Measurements from ENCODE around the gene MRPS18A.

Gene MRPS18A

GRCh38 chr6:43630980-43631619 is 56.5 kb downstream of the MRPS18A start:
- DNase-seq = no peak

- DNase-seq = peak; percentile 95
These were observed 57.9 kb downstream of the MRPS18A start for GRCh38 chr6:43629505-43630300.

DNA sequence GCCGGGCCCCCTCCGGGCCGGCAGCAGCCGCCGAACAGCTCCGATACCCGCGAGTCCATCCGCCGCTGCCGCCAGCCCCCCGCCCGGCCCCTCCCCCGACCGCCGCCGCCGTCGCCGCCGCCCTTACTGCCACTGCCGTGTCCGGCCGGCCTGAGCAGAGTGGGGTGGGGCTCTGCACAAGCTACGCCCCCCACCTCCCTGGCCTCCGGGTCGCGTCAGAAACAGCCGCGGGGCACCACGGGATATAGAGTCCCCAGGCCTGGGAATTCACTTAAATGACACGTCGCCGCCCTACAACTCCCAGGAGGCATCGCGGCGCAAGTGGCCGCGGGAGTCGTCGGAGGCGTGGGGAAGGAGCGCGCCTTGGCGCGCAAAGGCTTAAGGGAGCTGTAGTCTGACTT is 58.5 kb downstream of the MRPS18A start, which contains the start of gene GTPBP2:
Gene GTPBP2, minus strand, starts transcription at position 161 of the 401 bp plus-strand sequence. Its CDS starts 102 bp downstream, at position 59.
- DNase-seq = peak; percentile 99

- peak; percentile 40 for DNase-seq
These were observed 59.0 kb downstream of the MRPS18A start for GRCh38 chr6:43628393-43629103.

- DNase-seq = no peak
These were observed 60.4 kb downstream of the MRPS18A start for GRCh38 chr6:43627008-43627825.

DNA sequence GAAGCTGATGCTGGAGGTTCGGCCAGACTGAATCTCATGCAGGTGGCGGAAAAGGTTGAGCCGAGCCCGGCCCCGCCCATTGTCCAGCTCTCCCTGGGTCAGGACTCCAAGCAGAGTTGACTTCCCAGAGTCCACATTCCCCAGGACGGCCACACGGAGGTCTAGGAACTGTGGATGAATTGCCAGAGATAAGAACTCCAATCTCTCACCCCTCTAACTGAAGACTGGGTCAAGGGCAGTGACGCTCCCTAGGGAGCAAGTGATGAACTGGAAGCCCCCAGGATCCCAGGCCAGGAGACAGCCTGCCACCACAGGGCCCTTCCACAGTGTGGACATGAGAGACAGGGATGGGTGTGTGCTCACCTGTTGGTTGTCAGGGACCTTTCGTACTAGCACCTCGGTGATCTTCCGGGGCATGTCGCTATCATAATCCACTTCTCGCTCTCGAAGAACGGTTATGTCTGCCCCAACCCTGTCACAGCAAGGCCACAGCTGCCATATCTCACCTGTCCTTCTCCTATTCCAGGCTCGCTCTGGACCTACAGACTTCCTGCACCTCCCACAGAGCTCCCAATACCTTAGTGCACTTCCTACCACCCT is 62.1 kb downstream of the MRPS18A start:
- no peak for DNase-seq

DNA sequence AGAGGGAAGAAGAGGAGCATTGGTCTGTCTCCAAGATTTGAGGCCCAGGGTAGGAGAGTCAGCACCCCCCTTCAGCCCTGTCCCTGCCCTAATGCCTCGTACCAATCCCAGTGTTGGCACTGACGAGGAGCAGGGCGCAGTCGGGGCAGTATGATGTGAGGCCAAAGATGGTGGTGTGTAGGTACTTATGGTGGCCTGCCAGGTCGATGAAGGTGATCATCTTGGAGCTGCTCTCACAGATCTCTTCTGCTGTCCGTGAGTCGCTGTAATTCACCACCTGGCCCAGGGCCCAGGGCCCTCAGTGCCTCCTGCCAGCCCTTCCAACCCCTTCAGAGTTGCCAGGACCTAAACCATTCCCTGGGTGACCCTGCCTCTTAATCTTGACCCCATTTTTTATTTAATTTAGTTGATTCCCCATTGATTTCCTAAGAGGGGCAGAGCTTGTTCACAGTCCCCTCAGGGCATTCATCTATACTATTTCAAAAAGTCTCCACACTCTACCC is 62.8 kb downstream of the MRPS18A start:
- no peak for DNase-seq

DNA sequence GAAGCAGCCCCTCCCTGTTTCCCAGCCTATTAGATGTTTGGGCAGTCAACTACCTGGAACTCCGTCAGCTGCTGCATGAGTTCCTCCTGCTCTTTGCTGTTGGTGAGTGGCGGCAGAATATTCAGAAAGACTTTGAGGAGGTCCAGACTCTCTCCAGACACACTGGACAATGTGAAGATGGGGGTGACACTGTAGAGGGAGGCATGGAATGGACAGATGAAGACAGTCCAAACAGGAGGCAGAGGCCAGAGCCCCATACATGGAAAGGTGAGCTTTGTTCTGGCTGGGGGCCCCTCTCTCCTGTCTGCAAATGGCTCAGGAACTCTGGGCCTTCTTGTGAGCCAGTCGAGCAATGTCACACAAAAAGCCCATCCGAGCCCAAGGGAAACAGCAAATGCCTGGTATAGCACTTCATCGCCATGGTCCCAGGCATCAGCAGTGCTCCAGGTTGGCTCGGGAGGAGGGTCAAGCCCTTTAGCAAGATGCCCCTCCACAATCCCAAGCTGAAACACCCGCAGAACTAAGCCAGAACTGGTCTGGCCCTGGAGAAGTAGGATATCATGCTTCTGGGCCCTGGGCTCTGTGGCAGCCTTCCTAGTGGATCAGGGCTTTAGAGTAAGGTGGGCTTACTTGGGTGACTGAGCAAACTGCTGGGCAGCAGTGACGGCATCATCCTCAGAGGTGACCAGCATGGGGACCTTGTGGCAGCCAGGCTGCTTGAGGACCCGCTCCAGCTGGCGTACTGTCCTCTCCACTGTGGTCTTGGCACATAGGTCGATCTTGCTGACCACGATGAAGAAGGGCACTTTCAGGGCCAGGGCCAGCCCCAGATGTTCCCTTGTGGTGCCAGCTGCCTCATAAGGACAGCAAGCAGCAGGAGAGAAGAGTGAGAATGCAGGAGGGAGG is 63.5 kb downstream of the MRPS18A start:
- no peak for DNase-seq

DNA sequence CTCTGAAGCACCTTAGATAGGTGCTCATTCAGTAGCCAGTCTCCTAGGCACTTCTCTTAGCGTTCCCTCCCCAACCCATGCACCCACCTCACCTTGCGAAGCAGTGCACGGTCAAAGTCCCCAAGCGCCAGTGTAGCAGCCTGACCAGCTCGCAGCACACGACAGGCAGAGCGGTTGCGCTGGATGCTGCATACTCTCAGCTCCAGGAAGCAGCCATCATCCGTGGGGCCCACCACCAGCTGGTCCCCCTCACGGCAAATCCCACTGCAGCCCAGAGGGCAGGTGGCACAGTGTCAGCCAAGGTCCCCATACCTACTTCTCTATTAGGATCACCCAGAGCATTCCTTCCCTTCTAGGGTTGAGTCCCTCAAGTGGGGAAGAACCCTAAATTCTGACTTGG is 65.0 kb downstream of the MRPS18A start:
- DNase-seq = no peak

DNA sequence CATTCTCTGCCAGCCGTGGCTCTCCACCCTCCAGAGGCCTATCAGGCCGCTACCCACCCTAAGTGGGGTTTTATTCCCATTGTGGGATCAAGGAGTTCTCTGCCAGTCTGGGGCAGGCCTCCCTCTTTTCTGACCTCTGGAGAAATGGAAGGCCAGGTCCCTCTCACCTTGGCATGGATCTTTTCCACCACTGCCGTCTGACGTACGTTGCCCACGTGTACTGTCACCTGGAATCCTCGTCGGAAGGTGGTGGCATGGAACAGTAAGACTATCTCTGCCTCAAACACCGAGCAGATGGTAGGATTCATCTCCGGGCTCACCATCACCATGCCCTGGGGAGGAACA is 65.8 kb downstream of the MRPS18A start:
- no peak for DNase-seq
